Psoas muscle (tissue), 8 donors: Measurements from ENCODE around the gene GGA1. TPM values are rescaled to one million over a fixed set of nuclear protein-coding genes. Genes with fewer than 3 reads are reported as not detected.

Experiments
- ATAC-seq, 4 donors: fragments of 200-7000 bp; cut with Tn5 transposase; one replicate each; pipeline ENCODE4 v1.9.1; 2020; ENCODE audit warnings: moderate library complexity in 3 of 4, mild to moderate bottlenecking in 2 of 4
- DNase-seq, 2 donors: peaks; one replicate each; pipeline ENCODE4 v3.0.0-alpha.2; 2020
- H3K27ac ChIP-seq: fragments of 200-600 bp; one replicate; pipeline ENCODE4 v1.8.0; 2022
- H3K27me3 ChIP-seq, 3 donors: fragments of 200-600 bp in 1 of 3; one replicate each; pipeline versions ENCODE4 v1.6.1 to v1.8.0; 2013 to 2022; ENCODE audit warnings: low read length in 2 of 3, mild to moderate bottlenecking in 2 of 3, moderate library complexity in 1 of 3; ENCODE audit not compliant: insufficient read depth in 3 of 3
- H3K36me3 ChIP-seq, 2 donors: fragments of 200-600 bp in 1 of 2; one replicate each; pipeline versions ENCODE4 v1.6.1 to v1.8.0; 2013 to 2022; ENCODE audit warnings: low read depth in 1 of 2, mild to moderate bottlenecking in 1 of 2, moderate library complexity in 1 of 2; ENCODE audit not compliant: insufficient read depth in 1 of 2
- H3K4me1 ChIP-seq: fragments of 200-600 bp; one replicate; pipeline ENCODE4 v1.8.0; 2022
- H3K4me3 ChIP-seq: fragments of 200-600 bp; one replicate; pipeline ENCODE4 v1.8.0; 2022; ENCODE audit warnings: mild to moderate bottlenecking
- H3K9me3 ChIP-seq: fragments of 200-600 bp; one replicate; pipeline ENCODE4 v1.8.0; 2022
- WGBS, 3 donors: extraction: QIAGEN DNeasy Blood & Tissue Kit; methylation state at CpG; one replicate each; pipeline versions ENCODE4 v1.1.6 to v1.1.7; 2013; 5-methylcytosine and 5-hydroxymethylcytosine counted together
- intact Hi-C, 2 donors: fragments of 100-400 bp; cut with DNase I; formaldehyde crosslinking; loops; one replicate each; pipeline versions ENCODE4 v1.11.0 to v1.14.2; 2022
- polyA plus RNA-seq, 3 donors: library from polyadenylated mRNA; stranded (reverse); fragments of 200-250 nt; gene quantifications; one replicate each; pipeline ENCODE4 v1.2.3, GENCODE V29; 2013
- total RNA-seq, 4 donors: library from RNA; stranded (reverse); fragmentation: NEBNext Ultra II Directional in 2 of 4; extraction: Animal tissue kit (Norgen Biotek cat#: 25700) in 2 of 4; gene quantifications; one replicate each; pipeline versions ENCODE4 v1.2.1 to v1.2.4, GENCODE V29; 2021 to 2023
- TF ChIP-seq, protein P1 (sequence below): fragments of 200-600 bp; IDR thresholded peaks from one replicate; pipeline ENCODE4 v1.8.0; 2022; ENCODE audit warnings: antibody characterized with exemption
- donor health status: healthy with polysubstance abuse.
- donor health status: DM: no; HTN: no; CAD: no; lungs with moderate emphysema.
- donor health status: Bipolar disorder and iron deficiency.
- donor health status: healthy.
- donor health status: DM: yes; HTN: yes; CAD: no.
- donor health status: DM: no; HTN: no; CAD: no.
- donor health status: DM: no; HTN: no; CAD: no.
- donor health status: DM: yes; HTN: yes; CAD: no.

The GGA1 gene
- total and polyA plus RNA-seq, 7 donors = 30.2 to 39.4 (median 33.9) TPM

- WGBS, 3 donors = 36 to 43% (median 36%) methylated on average over 16 of the region's 16 CpGs
Observed at GRCh38 chr22:37566903-37567798, 41.5 kb upstream of the GGA1 start.

GRCh38 chr22:37568012-37568411 is 40.6 kb upstream of the GGA1 start:
- H3K27me3 ChIP-seq = peaks cover 0 to 15% (median 2%) of the 10 kb centered on the region in 3 donors
- no peak overlapping the region for H3K27ac ChIP-seq
- DNase-seq (no peak), ATAC-seq (no peak)
- TF ChIP-seq, protein P1, sequence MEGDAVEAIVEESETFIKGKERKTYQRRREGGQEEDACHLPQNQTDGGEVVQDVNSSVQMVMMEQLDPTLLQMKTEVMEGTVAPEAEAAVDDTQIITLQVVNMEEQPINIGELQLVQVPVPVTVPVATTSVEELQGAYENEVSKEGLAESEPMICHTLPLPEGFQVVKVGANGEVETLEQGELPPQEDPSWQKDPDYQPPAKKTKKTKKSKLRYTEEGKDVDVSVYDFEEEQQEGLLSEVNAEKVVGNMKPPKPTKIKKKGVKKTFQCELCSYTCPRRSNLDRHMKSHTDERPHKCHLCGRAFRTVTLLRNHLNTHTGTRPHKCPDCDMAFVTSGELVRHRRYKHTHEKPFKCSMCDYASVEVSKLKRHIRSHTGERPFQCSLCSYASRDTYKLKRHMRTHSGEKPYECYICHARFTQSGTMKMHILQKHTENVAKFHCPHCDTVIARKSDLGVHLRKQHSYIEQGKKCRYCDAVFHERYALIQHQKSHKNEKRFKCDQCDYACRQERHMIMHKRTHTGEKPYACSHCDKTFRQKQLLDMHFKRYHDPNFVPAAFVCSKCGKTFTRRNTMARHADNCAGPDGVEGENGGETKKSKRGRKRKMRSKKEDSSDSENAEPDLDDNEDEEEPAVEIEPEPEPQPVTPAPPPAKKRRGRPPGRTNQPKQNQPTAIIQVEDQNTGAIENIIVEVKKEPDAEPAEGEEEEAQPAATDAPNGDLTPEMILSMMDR = no peak
- intact Hi-C loops = loop anchor here in 1 of 2 donors (10.0 kb wide), 1 partner anchor 253 kb away; no protein-coding TSS in a partner anchor
- no peaks in the 10 kb centered on the region for H3K9me3 ChIP-seq
- H3K4me3 ChIP-seq = no peak overlapping the region
- 84 to 93% (median 87%) methylated on average over 15 of the region's 15 CpGs for WGBS, 3 donors
- peaks cover 0 to 13% of the 10 kb centered on the region in 2 donors for H3K36me3 ChIP-seq
- H3K4me1 ChIP-seq = peaks cover 23% of the 10 kb centered on the region

More at GRCh38 chr22:37566903-37567798, 41.5 kb upstream of the GGA1 start:
- ATAC-seq (peak; percentile 74 to 88 (median 87)), DNase-seq (peak; percentile 80 to 89)
- no peaks in the 10 kb centered on the region for H3K9me3 ChIP-seq
- H3K4me1 ChIP-seq = peaks cover 28% of the 10 kb centered on the region
- H3K27ac ChIP-seq = no peak overlapping the region
- TF ChIP-seq, protein P1 = peak; percentile 91
- peaks cover 0 to 20% (median 2%) of the 10 kb centered on the region in 3 donors for H3K27me3 ChIP-seq
- peaks cover 0 to 13% of the 10 kb centered on the region in 2 donors for H3K36me3 ChIP-seq
- no peak overlapping the region for H3K4me3 ChIP-seq
- intact Hi-C loops = loop anchor here (1.0 to 10.0 kb wide), 2 partner anchors 28 to 252 kb away; no protein-coding TSS in a partner anchor

DNA sequence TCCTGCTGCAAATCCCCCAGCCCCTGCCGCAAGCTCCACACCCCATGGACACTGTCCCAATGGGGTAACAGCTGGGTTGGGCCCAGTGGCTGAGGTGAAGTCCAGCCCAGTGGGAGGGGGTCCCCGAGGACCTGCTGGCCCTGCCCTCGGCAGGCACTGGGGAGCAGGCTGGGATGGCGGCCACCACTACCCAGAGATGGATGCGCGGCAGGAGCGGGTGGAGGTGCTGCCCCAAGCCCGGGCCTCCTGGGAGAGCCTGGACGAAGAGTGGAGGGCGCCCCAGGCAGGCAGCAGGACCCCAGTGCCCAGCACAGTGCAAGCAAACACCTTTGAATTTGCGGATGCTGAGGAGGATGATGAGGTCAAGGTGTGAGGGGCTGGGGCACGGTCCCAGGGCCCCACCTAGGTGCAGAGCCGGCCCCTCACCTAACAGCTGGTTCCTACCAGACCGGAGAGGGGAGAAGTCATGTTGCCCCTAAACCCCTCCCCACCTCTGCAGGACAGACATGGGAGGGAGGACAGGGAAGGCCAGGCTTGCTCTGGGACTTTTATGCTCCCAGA is 40.1 kb upstream of the GGA1 start:
- Histone ChIP-seq H3K27me3 (peaks cover 0 to 15% (median 0%) of the 10 kb centered on the region in 3 donors), H3K9me3 (no peaks in the 10 kb centered on the region), H3K36me3 (peaks cover 0 to 13% of the 10 kb centered on the region in 2 donors), H3K4me1 (peaks cover 23% of the 10 kb centered on the region), H3K4me3 (no peak overlapping the region), H3K27ac (no peak overlapping the region)
- TF ChIP-seq, protein P1 = no peak
- intact Hi-C loops = loop anchor here in 1 of 2 donors (10.0 kb wide), 1 partner anchor 254 kb away; no protein-coding TSS in a partner anchor
- 80 to 82% (median 81%) methylated on average over 12 to 14 of the region's 14 CpGs for WGBS, 3 donors
- ATAC-seq (no peak), DNase-seq (no peak)

DNA sequence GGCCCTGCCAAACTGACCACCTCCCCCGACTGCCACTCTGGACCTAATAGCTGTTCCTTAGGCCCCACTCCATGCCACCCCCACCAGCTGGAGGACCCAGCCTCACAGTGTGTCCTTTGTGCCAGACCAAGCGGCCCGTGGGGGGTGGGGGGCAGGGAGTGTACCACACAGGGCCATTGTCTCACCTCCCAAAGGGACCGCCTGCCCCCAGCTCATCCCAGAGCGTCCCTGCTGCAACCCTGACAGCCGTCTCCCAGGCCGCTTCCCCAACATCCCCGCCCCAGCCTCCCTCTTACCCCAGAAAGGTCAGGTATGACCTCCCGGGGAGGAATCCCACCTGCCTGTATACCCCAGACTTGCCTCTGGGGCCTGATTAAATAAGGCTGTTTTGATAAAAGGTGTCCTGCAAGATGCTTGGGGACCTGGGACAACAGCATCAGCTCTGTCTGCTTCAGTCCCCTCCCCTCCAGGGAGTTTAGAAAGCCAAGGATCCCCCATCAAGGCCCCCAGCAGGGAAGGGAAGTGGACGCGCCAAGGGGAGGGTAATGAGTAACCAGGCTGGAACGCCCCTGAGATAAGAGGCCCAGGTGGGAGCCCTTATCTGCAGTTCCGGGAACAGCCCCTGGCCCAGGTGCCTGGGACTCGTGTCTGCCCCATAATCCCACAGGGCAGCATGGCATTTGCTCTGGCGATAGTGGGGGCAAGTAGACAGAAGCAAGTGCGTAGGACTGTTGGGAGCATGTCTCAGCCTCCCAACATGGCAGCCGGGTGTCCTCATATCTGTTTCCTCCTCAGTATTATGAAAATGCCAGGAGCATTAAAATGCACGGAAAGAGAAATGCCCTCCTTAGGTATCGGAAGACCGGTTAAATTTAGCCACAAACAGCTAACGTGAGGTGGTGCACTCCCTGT is 39.4 kb upstream of the GGA1 start:
- Histone ChIP-seq H3K4me1 (peaks cover 21% of the 10 kb centered on the region), H3K36me3 (peaks cover 0 to 13% of the 10 kb centered on the region in 2 donors), H3K27ac (no peak overlapping the region), H3K9me3 (no peaks in the 10 kb centered on the region), H3K4me3 (no peak overlapping the region), H3K27me3 (peaks cover 0 to 10% (median 0%) of the 10 kb centered on the region in 3 donors)
- intact Hi-C loops = loop anchor here in 1 of 2 donors (10.0 kb wide), 1 partner anchor 254 kb away; no protein-coding TSS in a partner anchor
- DNase-seq (peak in 1 of 2 donors; percentile 36), ATAC-seq (no peak)
- TF ChIP-seq, protein P1 = no peak
- WGBS, 3 donors = 62 to 69% (median 66%) methylated on average over 21 of the region's 21 CpGs
